Smooth muscle cell (in vitro differentiated cells): ENCODE data around the gene OXA1L. TPM values are rescaled to one million over a fixed set of nuclear protein-coding genes. Genes with fewer than 3 reads are reported as not detected.
A peak's percentile ranks its signal among the peaks of the same experiment; 100 is the strongest.
"Not testable (repeated sequence)": the region's sequence is repeated elsewhere in the genome, so short reads cannot be mapped to it uniquely, and the experiment has no call there.

Experiments used
- DNase-seq: peaks from one replicate; lab custom pipeline; 2025; ENCODE audit not compliant: unreplicated experiment; lab: John Stamatoyannopoulos, UW
- H2AFZ ChIP-seq: fragments of 200-600 bp; sonication (generic); 2 replicates; pipeline ENCODE4 v1.6.0; 2016; ENCODE audit warnings: antibody characterized with exemption, low read depth, mild to moderate bottlenecking
- H3F3A ChIP-seq: fragments of 200-600 bp; sonication (generic); 2 replicates; pipeline ENCODE4 v1.6.0; 2017; ENCODE audit warnings: antibody characterized with exemption, low read depth
- H3K27ac ChIP-seq: fragments of 200-600 bp; sonication (generic); 2 replicates; pipeline ENCODE4 v1.5.1; 2016; ENCODE audit warnings: low read depth, mild to moderate bottlenecking
- H3K27me3 ChIP-seq: fragments of 200-600 bp; sonication (generic); 2 replicates; pipeline ENCODE4 v1.6.1; 2016; ENCODE audit warnings: low read depth, mild to moderate bottlenecking
- H3K36me3 ChIP-seq: fragments of 200-600 bp; sonication (generic); 2 replicates; pipeline ENCODE4 v1.5.1; 2016; ENCODE audit warnings: low read depth
- H3K4me1 ChIP-seq: fragments of 200-600 bp; sonication (generic); 2 replicates; pipeline ENCODE4 v1.5.1; 2016; ENCODE audit warnings: low read depth
- H3K4me2 ChIP-seq: fragments of 200-600 bp; sonication (generic); 2 replicates; pipeline ENCODE4 v1.6.0; 2016; ENCODE audit warnings: mild to moderate bottlenecking
- H3K4me3 ChIP-seq: fragments of 200-600 bp; sonication (generic); 2 replicates; pipeline ENCODE4 v1.5.1; 2016; ENCODE audit warnings: mild to moderate bottlenecking
- H3K79me2 ChIP-seq: fragments of 200-600 bp; sonication (generic); 2 replicates; pipeline ENCODE4 v1.6.0; 2016; ENCODE audit warnings: low read depth, mild to moderate bottlenecking
- H3K9ac ChIP-seq: fragments of 200-600 bp; sonication (generic); 2 replicates; pipeline ENCODE4 v1.6.0; 2016; ENCODE audit warnings: low read depth
- H3K9me3 ChIP-seq: fragments of 200-600 bp; sonication (generic); replicated peaks from 2 replicates; pipeline ENCODE4 v1.5.1; 2016; ENCODE audit warnings: low read depth
- H4K20me1 ChIP-seq: fragments of 200-600 bp; sonication (generic); 2 replicates; pipeline ENCODE4 v1.6.0; 2016; ENCODE audit warnings: low read depth
- WGBS: methylation state at CpG from one replicate; pipeline ENCODE4 v1.1.7; 2016; ENCODE audit warnings: low lambda C conversion rate; 5-methylcytosine and 5-hydroxymethylcytosine counted together
- polyA plus RNA-seq: library from polyadenylated mRNA; unstranded; fragments of >200 nt; fragmentation: Nextera tagmentation; extraction: Ambion mirVana; gene quantifications from 2 replicates; pipeline ENCODE4 v1.2.1, GENCODE V29; 2016
- total RNA-seq: library from RNA; depleted of rRNA; stranded (reverse); fragments of >200 nt; gene quantifications from 2 replicates; pipeline ENCODE4 v1.2.3, GENCODE V29; 2014
- TF ChIP-seq, protein P1 (sequence below): fragments of 200-600 bp; sonication (generic); IDR thresholded peaks from 2 replicates; pipeline ENCODE4 v1.5.1; 2017; ENCODE audit warnings: borderline replicate concordance, mild to moderate bottlenecking, antibody characterized with exemption; ENCODE audit not compliant: insufficient read depth, poor library complexity, severe bottlenecking

OXA1L gene
- total and polyA plus RNA-seq, 2 experiments from 2014 or later = 55.9 to 93.8 TPM

DNA sequence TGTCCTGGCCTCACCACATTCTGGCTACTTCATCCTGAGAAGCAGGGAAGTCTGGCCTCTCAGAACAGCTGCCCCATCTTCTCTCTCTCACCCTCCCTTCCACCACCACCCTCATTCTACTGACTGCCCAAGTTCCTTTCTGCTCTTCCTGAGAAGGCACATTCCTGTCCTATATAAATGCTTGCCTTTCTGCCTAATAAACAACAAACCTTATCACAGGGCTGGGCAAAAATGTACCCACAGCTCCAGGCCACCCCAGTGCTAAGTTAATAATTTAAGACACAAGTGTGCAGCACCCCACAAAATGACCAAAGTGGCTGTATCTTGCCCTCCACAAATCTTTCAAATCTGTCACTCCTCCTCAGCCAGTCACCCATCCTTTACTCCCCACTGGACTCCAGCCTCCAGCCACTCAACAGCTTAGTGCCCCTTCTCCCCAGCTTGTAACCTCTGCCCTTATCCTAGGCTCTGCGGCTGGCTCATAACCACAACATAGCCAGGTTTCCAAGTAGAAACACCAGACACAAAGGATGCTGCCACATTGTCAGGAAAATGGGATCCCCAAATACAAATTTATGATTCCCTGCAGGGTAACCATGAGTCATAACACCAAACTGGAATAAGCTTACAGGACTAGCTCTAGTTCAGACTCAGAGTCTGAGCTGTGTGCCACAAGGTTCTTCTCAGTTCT, 15.0 kb downstream of the OXA1L start:
- WGBS = 16% methylated on average over 1 of the region's 1 CpG
- no peaks in the 10 kb centered on the region for H3K36me3 ChIP-seq
- H3K27me3 ChIP-seq = no peaks in the 10 kb centered on the region
- no peak for DNase-seq
- H2AFZ ChIP-seq = no peak overlapping the region
- H3K9me3 ChIP-seq = no peaks in the 10 kb centered on the region
- peaks cover 10% of the 10 kb centered on the region for H3K4me1 ChIP-seq
- H3K4me2 ChIP-seq = peak overlapping the region; percentile 56
- H3K4me3 ChIP-seq = no peak overlapping the region
- no peaks in the 10 kb centered on the region for H4K20me1 ChIP-seq
- TF ChIP-seq, protein P1, sequence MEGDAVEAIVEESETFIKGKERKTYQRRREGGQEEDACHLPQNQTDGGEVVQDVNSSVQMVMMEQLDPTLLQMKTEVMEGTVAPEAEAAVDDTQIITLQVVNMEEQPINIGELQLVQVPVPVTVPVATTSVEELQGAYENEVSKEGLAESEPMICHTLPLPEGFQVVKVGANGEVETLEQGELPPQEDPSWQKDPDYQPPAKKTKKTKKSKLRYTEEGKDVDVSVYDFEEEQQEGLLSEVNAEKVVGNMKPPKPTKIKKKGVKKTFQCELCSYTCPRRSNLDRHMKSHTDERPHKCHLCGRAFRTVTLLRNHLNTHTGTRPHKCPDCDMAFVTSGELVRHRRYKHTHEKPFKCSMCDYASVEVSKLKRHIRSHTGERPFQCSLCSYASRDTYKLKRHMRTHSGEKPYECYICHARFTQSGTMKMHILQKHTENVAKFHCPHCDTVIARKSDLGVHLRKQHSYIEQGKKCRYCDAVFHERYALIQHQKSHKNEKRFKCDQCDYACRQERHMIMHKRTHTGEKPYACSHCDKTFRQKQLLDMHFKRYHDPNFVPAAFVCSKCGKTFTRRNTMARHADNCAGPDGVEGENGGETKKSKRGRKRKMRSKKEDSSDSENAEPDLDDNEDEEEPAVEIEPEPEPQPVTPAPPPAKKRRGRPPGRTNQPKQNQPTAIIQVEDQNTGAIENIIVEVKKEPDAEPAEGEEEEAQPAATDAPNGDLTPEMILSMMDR = no peak
- H3K79me2 ChIP-seq = no peaks in the 10 kb centered on the region
- H3K9ac ChIP-seq = no peak overlapping the region
- peaks cover 28% of the 10 kb centered on the region for H3F3A ChIP-seq
- peak overlapping the region; percentile 77 for H3K27ac ChIP-seq

DNA sequence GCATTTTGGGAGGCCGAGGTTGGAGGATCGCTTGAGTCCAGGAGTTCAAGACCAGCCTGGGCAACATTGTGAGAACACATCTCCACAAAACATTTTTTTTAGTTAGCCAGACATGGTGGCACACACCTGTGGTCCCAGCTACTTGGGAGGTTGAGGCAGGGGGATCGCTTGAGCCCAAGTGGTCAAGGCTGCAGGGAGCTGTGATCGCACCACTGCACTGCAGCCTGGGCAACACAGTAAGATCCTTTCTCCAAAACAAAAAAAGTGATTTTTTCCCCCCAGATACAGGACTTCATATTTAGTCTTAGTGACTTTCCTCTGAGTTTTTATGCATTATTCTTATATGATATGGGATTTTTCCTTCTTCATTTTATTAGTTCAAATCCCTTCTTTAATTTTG, 20.2 kb downstream of the OXA1L start:
- TF ChIP-seq, protein P1 = no peak
- Histone ChIP-seq H3K4me1 (peaks cover 5% of the 10 kb centered on the region), H4K20me1 (no peaks in the 10 kb centered on the region), H3K27me3 (no peaks in the 10 kb centered on the region), H3K27ac (no peak overlapping the region), H3K79me2 (no peaks in the 10 kb centered on the region), H3F3A (peaks cover 10% of the 10 kb centered on the region), H2AFZ (no peak overlapping the region), H3K4me3 (no peak overlapping the region), H3K9me3 (no peaks in the 10 kb centered on the region), H3K4me2 (no peak overlapping the region), H3K9ac (no peak overlapping the region), H3K36me3 (no peaks in the 10 kb centered on the region)
- no peak for DNase-seq
- 97% methylated on average over 4 of the region's 4 CpGs for WGBS

DNA sequence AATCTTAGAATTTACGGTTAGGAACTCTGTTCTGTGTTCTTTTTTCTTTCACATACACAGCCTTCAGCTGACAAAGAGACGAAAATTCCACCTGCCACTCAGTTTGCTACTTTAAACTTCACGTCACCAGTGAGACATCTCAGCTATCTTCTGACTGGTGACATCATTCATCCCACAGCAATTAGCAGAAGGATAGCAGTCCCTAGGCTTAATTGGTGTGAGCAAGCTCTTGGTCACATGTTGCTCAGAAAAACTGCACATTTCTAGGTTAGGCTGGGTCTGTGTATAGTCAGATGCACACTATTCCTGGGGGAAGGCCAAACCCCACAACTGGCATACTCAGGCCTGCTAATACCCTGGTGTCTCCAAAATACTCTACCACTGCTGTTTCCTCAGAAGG, 24.8 kb downstream of the OXA1L start:
- no peak overlapping the region for H3K4me3 ChIP-seq
- H3K27ac ChIP-seq = peak overlapping the region; percentile 43
- no peak overlapping the region for H3K9ac ChIP-seq
- H3K4me2 ChIP-seq = no peak overlapping the region
- WGBS = 8% methylated on average over 3 of the region's 3 CpGs
- no peak for DNase-seq
- H3K36me3 ChIP-seq = no peaks in the 10 kb centered on the region
- H4K20me1 ChIP-seq = no peaks in the 10 kb centered on the region
- no peaks in the 10 kb centered on the region for H3K4me1 ChIP-seq
- H3K79me2 ChIP-seq = no peaks in the 10 kb centered on the region
- TF ChIP-seq, protein P1 = no peak
- no peak overlapping the region for H2AFZ ChIP-seq
- H3K27me3 ChIP-seq = no peaks in the 10 kb centered on the region
- peaks cover 5% of the 10 kb centered on the region for H3F3A ChIP-seq
- H3K9me3 ChIP-seq = no peaks in the 10 kb centered on the region

DNA sequence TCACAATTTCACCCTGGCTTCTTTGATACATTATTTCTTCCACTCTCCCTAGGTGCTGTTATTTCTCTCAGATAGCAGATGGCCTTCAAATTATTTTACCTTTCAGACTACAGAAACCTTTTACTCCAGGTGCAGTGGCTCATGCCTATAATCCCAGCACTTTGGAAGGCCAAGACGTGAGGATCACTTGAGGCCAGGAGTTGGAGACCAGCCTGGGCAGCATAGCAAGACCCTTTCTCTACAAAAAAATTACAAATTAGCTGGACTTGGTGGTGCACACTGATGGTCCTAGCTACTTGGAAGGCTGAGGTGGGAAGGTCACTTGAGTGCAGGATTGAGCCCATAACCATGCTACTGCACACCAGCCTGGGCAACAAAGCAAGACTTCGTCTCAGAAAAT, 25.7 kb downstream of the OXA1L start:
- Histone ChIP-seq H3K27me3 (no peaks in the 10 kb centered on the region), H3F3A (peaks cover 5% of the 10 kb centered on the region), H3K79me2 (no peaks in the 10 kb centered on the region), H3K4me3 (no peak overlapping the region), H3K27ac (peak overlapping the region; percentile 43), H3K36me3 (no peaks in the 10 kb centered on the region), H4K20me1 (no peaks in the 10 kb centered on the region), H3K9me3 (no peaks in the 10 kb centered on the region), H2AFZ (no peak overlapping the region), H3K4me1 (no peaks in the 10 kb centered on the region), H3K4me2 (no peak overlapping the region), H3K9ac (no peak overlapping the region)
- TF ChIP-seq, protein P1 = no peak
- no peak for DNase-seq
- 89% methylated on average over 2 of the region's 2 CpGs for WGBS

DNA sequence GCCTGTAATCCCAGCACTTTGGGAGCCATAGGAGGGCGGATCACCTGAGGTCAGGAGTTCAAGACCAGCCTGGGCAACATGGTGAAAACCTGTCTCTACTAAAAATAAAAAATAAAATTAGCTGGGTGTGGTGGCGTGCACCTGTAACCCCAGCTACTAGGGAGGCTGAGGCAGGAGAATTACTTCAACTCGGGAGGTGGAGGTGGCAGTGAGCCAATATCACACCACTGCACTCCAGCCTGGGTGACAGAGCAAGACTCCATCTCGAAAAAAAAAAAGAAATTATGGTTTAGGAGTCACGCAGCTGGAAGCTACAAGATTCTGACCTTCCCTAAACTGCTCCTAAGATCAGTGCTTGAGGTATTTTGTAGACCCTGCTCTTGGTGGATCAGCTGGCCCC, 27.1 kb downstream of the OXA1L start:
- not testable (repeated sequence) for H3K4me1 ChIP-seq, DNase-seq

More for the DNA sequence above, 27.1 kb downstream of the OXA1L start:
- H3F3A ChIP-seq, H3K4me3 ChIP-seq, H3K27ac ChIP-seq, H3K36me3 ChIP-seq, H3K9me3 ChIP-seq, H3K4me2 ChIP-seq, H3K9ac ChIP-seq, H3K79me2 ChIP-seq, H3K27me3 ChIP-seq, H2AFZ ChIP-seq, H4K20me1 ChIP-seq: not testable (repeated sequence)
- 95% methylated on average over 5 of the region's 5 CpGs for WGBS
